OCI-LY1 (cell line): Measurements from ENCODE around the gene HELQ.

ENCODE experiments used
- H2AFZ ChIP-seq: fragments of 200-600 bp; sonication (generic), shearing (Covaris generic); 2 replicates; pipeline ENCODE4 v1.6.0; 2014; ENCODE audit warnings: antibody characterized with exemption, mild to moderate bottlenecking, low read length
- H3F3A ChIP-seq: fragments of 200-600 bp; sonication (generic), shearing (Covaris generic); 2 replicates; pipeline ENCODE4 v1.6.0; 2014; ENCODE audit warnings: mild to moderate bottlenecking, antibody characterized with exemption, low read length, moderate library complexity; ENCODE audit not compliant: insufficient read depth
- H3K27ac ChIP-seq: fragments of 200-600 bp; sonication (generic); 2 replicates; pipeline ENCODE4 v1.5.1; 2014; ENCODE audit warnings: low read length, mixed run types, mild to moderate bottlenecking, low read depth; ENCODE audit not compliant: poor library complexity, severe bottlenecking
- H3K27me3 ChIP-seq: fragments of 200-600 bp; sonication (generic); 2 replicates; pipeline ENCODE4 v1.6.0; 2014; ENCODE audit warnings: antibody characterized with exemption, mild to moderate bottlenecking, low read length, moderate library complexity; ENCODE audit not compliant: insufficient read depth
- H3K36me3 ChIP-seq: fragments of 200-600 bp; sonication (generic); 2 replicates; pipeline ENCODE4 v1.6.1; 2014; ENCODE audit warnings: mild to moderate bottlenecking, antibody characterized with exemption, low read length, moderate library complexity, mixed read lengths; ENCODE audit not compliant: insufficient read depth
- H3K4me1 ChIP-seq: fragments of 200-600 bp; sonication (generic); 2 replicates; pipeline ENCODE4 v1.5.1; 2014; ENCODE audit warnings: mild to moderate bottlenecking, low read length, moderate library complexity; ENCODE audit not compliant: insufficient read depth, severe bottlenecking
- H3K4me2 ChIP-seq: fragments of 200-600 bp; sonication (generic), shearing (Covaris generic); 2 replicates; pipeline ENCODE4 v1.6.1; 2014; ENCODE audit warnings: low read length
- H3K4me3 ChIP-seq: fragments of 200-600 bp; sonication (generic); 2 replicates; pipeline ENCODE4 v1.5.1; 2014; ENCODE audit warnings: low read length, low read depth, mild to moderate bottlenecking, mixed read lengths; ENCODE audit not compliant: poor library complexity, severe bottlenecking
- H3K79me2 ChIP-seq: fragments of 200-600 bp; shearing (Covaris generic); 2 replicates; pipeline ENCODE4 v1.6.1; 2016; ENCODE audit warnings: mixed run types, low read length, mixed read lengths; ENCODE audit not compliant: insufficient read depth
- H3K9ac ChIP-seq: fragments of 200-600 bp; sonication (generic), shearing (Covaris generic); 2 replicates; pipeline ENCODE4 v1.6.1; 2014; ENCODE audit warnings: mild to moderate bottlenecking, low read length, mixed read lengths
- H3K9me2 ChIP-seq: fragments of 200-600 bp; sonication (generic), shearing (Covaris generic); 2 replicates; pipeline ENCODE4 v1.6.1; 2014; ENCODE audit warnings: low read depth, mild to moderate bottlenecking, low read length, mixed read lengths
- H3K9me3 ChIP-seq: fragments of 200-600 bp; shearing (Covaris generic); 2 replicates; pipeline ENCODE4 v1.6.1; 2014; ENCODE audit warnings: low read length, mixed read lengths
- H4K20me1 ChIP-seq: fragments of 200-600 bp; sonication (generic), shearing (Covaris generic); 2 replicates; pipeline ENCODE4 v1.6.0; 2016; ENCODE audit warnings: mild to moderate bottlenecking, low read length; ENCODE audit not compliant: insufficient read depth
- EZH2 ChIP-seq: fragments of 200-600 bp; sonication (generic), shearing (Covaris generic); IDR thresholded peaks from 2 replicates; pipeline ENCODE4 v1.8.0; 2017; ENCODE audit warnings: borderline replicate concordance, mixed run types, mild to moderate bottlenecking, antibody characterized with exemption, low read length, moderate library complexity, mixed read lengths
- TF ChIP-seq, protein P1 (sequence below): fragments of 200-600 bp; sonication (generic), shearing (Covaris generic); IDR thresholded peaks from 2 replicates; pipeline ENCODE4 v1.5.1; 2017; ENCODE audit warnings: mild to moderate bottlenecking, antibody characterized with exemption, low read length, moderate library complexity, mixed read lengths

Gene HELQ

GRCh38 chr4:83390944-83391343 is 64.7 kb downstream of the HELQ start:
- Histone ChIP-seq H2AFZ (no peak overlapping the region), H3K4me3 (no peak overlapping the region)

GRCh38 chr4:83389756-83390505 is 65.7 kb downstream of the HELQ start:
- Histone ChIP-seq H3K27me3 (peaks cover 4% of the 10 kb centered on the region; the same call in 1 of the 2 replicates), H3K4me2 (no peak overlapping the region), H3K9me3 (no peaks in the 10 kb centered on the region), H3K79me2 (no peaks in the 10 kb centered on the region), H3K27ac (no peak overlapping the region), H4K20me1 (no peaks in the 10 kb centered on the region), H3K9me2 (no peaks in the 10 kb centered on the region), H3F3A (no peaks in the 10 kb centered on the region; the same call in 1 of the 2 replicates), H2AFZ (no peak overlapping the region), H3K4me3 (no peak overlapping the region), H3K9ac (no peak overlapping the region), H3K4me1 (no peaks in the 10 kb centered on the region), H3K36me3 (no peaks in the 10 kb centered on the region)
- no peak for TF ChIP-seq EZH2
- TF ChIP-seq, protein P1, sequence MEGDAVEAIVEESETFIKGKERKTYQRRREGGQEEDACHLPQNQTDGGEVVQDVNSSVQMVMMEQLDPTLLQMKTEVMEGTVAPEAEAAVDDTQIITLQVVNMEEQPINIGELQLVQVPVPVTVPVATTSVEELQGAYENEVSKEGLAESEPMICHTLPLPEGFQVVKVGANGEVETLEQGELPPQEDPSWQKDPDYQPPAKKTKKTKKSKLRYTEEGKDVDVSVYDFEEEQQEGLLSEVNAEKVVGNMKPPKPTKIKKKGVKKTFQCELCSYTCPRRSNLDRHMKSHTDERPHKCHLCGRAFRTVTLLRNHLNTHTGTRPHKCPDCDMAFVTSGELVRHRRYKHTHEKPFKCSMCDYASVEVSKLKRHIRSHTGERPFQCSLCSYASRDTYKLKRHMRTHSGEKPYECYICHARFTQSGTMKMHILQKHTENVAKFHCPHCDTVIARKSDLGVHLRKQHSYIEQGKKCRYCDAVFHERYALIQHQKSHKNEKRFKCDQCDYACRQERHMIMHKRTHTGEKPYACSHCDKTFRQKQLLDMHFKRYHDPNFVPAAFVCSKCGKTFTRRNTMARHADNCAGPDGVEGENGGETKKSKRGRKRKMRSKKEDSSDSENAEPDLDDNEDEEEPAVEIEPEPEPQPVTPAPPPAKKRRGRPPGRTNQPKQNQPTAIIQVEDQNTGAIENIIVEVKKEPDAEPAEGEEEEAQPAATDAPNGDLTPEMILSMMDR, result no peak

More at GRCh38 chr4:83390944-83391343, 64.7 kb downstream of the HELQ start:
- Histone ChIP-seq H3K9me3 (no peaks in the 10 kb centered on the region), H3F3A (no peaks in the 10 kb centered on the region; the same call in 1 of the 2 replicates), H3K9ac (no peak overlapping the region), H3K4me1 (no peaks in the 10 kb centered on the region), H4K20me1 (no peaks in the 10 kb centered on the region), H3K27me3 (peaks cover 4% of the 10 kb centered on the region; the same call in 1 of the 2 replicates), H3K4me2 (no peak overlapping the region), H3K9me2 (no peaks in the 10 kb centered on the region), H3K27ac (no peak overlapping the region), H3K36me3 (no peaks in the 10 kb centered on the region), H3K79me2 (no peaks in the 10 kb centered on the region)
- TF ChIP-seq, protein P1, result no peak; the same call in 1 of the 2 replicates
- TF ChIP-seq EZH2, result no peak

GRCh38 chr4:83389037-83389720 is 66.4 kb downstream of the HELQ start:
- Histone ChIP-seq H3K9me2 (no peaks in the 10 kb centered on the region), H3K9me3 (no peaks in the 10 kb centered on the region), H3K4me2 (no peak overlapping the region), H2AFZ (no peak overlapping the region), H3F3A (no peaks in the 10 kb centered on the region; the same call in 1 of the 2 replicates), H3K4me3 (no peak overlapping the region), H3K27ac (no peak overlapping the region), H4K20me1 (no peaks in the 10 kb centered on the region), H3K27me3 (peaks cover 4% of the 10 kb centered on the region; the same call in 1 of the 2 replicates), H3K9ac (no peak overlapping the region), H3K79me2 (no peaks in the 10 kb centered on the region), H3K4me1 (no peaks in the 10 kb centered on the region), H3K36me3 (no peaks in the 10 kb centered on the region)
- TF ChIP-seq, protein P1, result no peak
- no peak for TF ChIP-seq EZH2
